NCI-H446 (cell line): Measurements from ENCODE around the gene XYLT1.

Experiments used
- DNase-seq, 2 experiments: peaks; one replicate each; lab custom pipeline; 2025; lab: John Stamatoyannopoulos, UW

Gene XYLT1

DNA sequence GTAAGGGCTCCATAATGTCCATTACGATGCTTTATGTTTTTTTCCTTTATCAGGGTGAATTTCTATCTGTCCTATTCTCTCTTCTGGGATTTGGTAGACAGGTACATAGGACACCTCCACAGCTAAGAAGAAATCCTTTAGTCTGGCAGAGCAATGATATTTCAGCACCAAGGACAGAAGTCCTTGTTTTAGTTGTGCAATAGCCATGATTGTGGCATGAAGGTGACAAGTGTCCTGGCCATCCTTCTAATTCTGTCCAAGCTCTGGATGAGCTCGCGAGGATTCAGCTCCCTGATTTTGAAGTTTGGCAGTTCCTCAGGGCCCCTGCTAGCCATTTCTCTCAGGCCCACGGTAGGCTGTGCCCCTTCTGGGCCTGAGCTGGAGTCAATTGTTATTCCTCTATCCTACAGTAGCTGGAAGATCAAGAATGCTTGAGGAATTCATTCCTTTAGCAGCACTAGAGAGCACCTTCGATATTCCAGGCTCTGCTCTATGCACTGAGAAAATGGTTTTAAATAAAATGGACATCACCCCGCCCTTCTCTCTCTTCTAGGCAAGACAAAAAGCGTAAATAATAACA lies 320.8 kb downstream of the XYLT1 start:
- DNase-seq: no peak

DNA sequence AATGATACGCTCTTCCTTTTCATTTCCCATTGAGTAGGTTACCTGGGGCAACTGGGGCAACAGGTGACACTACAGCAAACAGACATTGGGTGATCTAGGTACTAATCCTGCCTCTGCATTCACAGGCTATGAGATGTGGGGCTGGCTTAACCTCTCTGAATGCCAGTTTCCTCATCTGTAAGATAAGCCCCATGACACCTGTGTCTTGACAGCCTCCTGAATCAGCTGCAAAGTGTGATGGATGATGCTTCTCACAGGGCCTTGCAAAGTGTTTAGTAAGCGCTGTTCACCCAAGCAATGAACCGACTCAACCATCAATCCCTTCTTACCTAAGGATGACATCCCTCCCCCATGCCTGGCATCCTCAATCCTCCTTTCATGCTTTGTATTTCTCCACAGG lies 322.8 kb downstream of the XYLT1 start:
- no peak for DNase-seq

DNA sequence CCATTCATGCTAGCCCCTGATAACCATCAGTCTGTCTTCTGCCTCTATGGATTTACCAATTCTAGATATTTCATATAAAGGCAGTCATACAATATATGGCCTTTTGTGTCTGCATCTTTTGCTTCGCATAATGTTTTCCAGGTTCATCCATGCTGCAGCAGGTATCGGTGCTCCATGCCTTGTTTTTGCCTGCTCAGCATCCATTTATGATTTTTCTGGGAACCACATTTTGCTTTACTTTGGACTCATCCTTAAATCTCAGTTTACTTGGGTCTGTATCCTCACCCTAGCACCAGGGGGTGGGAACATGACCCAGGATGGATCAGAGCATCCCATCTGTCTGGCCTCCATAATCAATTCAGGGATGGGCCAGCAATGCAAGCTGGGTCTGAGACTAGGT lies 325.7 kb downstream of the XYLT1 start:
- DNase-seq: no peak

DNA sequence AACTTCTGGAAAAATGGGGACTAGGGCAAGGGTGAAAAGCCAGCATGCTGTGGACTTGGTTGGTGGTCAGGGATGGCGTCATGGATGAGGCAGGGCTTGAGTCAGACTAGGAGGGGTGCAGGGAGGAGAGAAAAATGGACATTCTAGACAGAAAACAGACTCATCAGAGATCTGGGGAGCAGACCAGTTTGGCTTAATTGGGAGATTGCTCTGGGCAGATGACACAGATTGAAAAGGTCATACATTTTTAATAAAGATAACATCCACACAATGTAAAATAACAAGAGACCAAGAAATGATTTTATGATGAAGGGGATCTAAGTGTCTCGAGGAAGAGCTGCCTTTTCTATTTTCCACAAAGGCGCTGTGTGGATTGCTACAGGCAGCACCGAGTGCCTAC lies 326.3 kb downstream of the XYLT1 start:
- no peak for DNase-seq

DNA sequence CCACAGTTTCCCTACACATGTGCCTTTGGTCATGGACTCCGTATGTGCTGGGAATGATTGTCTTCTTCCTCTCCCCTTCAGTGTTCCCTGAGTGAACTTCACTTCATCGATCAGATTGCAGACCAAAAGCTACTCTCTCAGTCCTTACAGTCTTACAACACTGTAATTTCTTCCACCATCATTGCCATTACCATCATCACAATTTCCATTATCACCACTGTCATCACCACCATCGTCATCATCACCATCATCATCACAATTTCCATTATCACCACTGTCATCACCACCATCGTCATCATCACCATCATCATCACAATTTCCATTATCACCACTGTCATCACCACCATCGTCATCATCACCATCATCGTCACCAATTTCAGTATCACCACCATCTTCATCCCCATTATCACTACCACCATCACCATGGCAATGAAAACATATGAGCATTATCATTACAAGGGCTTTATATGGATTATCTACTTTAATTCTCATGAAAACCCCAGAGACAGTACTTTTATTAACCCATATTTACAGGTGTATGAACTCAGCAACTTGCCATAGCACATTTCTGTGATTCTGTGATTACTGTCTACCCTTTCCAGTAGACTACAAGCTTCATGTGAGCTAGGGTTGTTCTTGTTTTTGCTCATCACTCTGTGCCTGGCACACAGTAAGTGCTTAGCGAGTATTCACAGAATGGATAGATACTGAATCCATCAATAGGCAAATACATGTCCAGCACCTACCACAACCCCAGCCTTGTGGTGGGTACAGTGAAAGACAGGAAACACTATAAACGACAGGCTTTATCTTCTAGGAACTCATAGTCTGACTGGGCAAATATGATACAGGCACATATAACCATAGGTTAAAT lies 327.0 kb downstream of the XYLT1 start:
- no peak for DNase-seq

DNA sequence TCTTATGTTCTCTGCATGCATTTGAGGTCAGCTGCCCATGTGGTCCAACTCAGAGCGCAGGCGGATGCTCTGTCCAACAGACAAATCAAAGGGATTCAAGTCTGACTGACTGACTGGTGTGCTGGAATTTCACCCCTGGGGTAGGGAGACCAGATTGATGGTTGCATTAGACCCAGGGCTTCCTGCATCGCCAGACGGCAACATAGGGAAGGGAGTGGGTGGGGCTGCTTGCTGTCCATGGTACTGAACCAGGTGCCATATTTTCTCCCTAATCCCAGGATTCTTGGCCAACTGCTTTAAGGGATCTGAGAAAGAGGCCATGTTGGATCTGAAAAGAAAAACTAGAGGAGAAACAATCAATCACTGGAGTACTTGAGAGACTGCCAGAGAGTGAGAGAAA lies 332.0 kb downstream of the XYLT1 start:
- no peak for DNase-seq

DNA sequence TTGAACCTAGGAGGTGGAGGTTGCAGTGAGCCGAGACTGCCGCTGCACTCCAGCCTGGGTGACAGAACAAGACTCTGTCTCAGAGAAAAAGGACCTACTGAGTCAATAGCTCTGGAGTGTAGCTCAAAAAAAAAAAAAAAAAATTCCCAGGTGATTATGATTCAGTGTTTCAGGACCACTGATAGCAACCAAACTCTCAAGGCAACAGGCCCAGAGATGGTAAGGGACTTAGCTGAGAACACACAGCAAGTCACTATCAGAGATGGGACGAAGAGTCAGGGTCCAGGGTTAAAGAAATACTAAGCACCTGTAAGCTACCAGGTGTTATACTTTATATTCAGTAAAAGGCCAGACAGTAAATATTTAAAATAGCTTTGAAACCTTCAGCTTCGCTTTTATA lies 335.3 kb downstream of the XYLT1 start:
- no peak for DNase-seq

DNA sequence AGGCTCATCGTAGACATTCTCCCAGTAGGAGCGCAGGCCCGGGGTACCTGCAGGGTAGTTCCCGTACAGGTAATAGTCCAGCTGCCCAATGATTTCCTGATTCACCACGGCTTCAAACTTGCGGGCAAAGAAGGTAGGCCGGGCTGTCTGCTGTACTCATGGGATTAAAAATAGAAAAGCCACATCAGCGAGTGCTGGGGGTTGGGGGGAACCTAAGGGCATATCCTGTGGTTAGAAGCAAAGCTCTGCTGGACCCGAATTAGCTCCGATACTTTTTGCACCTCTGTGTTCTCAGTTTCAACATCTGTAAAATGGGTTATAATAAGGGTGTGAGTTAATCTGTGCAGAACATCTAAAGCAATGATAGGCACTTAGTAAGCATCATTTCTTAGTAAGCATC lies 336.2 kb downstream of the XYLT1 start:
- no peak for DNase-seq

DNA sequence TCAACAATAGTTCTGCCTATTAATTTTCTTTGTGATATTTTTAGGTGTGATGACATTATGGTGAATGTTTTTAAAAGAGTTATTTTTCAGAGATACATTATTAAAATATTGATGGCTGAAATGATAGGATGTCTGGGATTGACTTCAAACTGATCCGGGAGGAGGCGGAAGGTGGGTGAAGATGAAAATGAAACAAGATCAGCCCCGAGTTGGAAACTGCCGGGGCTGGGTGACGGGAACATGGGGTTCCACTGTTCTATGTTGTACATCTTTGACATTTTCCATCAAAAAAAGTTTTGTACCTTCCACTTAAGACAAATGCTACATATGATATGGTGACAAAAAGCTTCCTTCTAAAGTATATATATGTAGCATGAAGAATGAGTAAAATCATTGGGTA lies 336.9 kb downstream of the XYLT1 start:
- DNase-seq: no peak

DNA sequence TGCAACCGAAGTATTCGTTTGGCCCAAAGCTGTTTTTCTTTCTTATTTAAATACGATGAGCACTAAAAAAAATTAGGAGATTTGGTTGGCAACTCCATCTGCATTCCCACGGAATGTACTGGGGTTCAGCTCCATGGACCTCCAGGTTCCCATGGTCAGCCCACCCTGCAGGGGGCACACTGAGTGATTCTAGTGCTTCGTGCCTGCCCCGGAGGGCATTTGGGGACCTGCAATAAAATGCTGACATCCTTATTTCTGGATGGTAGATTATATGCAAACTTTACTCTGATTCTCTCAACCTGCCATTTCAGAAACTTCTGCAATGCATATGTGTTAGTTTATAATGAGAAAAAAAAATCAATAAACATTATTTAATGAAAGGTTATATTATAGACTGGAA lies 339.4 kb downstream of the XYLT1 start:
- no peak for DNase-seq

DNA sequence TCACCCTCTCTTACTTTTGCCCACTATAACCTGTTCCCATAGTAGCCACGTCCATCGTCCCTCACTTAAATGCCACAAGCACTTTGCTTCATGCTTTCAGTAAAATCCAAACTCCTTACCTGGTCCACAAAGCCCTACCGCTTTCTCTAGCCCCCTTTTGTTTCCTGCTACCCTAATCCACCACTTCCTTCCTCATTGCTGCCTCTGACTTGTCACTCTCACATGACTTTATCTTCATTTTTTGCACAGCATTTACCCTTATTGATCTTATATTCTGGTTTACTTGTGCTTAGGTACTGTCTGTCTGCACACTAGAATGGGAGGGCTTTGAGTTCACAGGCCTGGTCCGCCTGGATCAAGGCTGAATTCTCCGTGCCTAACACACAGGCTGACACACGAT lies 340.0 kb downstream of the XYLT1 start:
- DNase-seq: no peak

DNA sequence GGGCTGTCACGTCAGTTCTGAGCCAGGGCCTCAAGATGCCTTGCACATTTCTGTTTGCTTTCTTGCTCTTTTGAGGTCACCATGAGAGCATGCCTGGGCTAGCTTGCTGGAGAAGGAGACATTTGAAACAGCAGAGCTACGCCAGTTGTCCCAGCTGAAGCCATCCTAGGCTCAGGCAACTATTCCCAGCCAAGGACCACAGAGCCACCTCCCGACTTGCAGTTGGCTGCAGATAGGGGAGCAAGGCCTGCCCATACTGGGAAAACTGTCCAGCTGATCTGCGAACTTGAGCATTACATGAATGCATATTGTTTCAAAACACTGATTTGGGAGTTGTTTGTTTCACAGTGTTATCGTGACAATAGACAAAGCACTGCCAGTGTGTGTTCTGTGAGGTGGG lies 340.8 kb downstream of the XYLT1 start:
- DNase-seq: no peak

DNA sequence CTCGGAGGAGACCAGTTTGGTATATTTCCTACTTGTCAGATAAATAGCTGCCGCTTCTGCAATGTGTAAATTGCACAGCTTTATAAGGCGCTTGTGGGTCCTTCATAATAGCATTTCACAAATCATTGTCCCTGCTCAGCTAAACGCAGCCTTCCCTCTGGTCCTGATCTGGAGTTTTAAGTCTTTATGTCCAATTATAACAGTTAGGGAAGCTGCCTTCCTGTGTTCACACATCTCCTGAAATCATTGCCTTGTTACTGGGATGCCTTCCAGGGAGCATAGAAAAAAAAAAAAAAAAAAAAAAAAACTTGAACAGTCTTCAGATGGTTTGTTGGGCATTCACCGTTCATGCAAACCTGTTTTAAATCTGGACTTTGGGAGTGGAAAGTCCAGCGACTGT lies 342.0 kb downstream of the XYLT1 start:
- DNase-seq: no peak

DNA sequence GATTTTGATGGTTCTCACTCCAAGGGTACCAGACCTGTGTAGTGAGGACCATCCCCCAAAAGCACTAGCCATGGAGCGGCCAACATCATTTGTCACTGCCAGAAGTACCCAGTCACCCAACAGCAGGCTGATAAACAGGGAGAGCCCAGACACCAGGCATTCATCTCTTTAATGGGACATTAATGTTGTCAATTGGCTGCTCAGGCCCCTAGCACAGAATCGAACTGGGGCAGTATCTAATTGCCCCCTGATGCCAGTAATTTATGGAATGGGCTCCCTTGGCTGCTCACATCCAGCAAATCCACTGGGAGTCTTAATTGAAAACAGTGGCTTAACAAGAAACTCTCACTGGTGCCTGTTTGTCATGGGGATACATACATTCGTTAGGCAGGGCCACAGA lies 344.6 kb downstream of the XYLT1 start:
- no peak for DNase-seq

DNA sequence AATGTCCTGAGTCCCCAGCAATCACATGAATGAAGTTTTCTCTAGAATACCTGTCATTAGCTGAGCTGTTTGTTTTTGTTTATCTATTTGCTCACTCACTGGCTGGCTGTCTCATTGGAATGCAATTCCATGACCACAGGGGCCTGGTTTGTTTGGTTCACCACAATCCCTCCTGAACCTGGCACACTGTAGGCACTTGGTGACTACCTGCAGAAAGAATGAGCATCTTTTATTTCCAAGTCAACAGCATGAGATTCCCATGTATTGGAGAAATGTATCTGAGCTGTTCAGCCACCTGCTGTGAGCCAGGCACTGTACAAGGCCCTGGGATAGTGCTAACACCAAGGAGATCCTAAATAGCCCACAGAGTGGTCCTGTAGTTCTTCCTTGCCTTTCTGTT lies 345.1 kb downstream of the XYLT1 start:
- DNase-seq: no peak

DNA sequence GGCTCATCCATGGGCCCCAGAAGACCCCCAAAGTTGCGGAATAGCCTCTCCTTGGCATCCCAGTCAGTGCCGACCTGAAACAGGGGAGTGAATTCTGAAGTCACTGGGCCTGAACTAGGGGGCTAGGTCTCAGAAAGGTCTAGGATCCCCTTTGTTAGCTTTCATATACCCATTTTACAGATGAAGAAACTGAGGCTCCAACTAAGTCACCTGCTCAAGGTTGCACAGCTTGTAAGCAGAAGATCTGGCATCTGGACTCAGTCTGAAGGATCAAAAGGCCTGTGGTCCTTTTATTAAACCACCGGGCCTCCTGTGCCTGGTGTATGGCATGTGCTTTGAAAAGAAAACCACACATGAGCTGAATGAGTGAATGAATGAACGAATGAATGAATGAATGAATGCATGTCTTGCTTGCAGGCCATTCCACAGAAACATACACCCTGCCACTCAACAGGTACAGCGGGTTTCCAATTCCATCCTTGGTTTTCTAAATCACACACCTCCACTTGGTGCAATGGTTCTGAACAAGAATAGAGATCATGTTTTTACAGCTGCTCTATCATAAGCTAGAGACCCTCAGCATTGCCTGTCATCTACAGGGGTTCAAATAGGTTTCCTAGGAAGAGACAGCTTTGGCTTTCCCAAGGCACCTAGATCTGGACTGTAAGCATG lies 352.7 kb downstream of the XYLT1 start:
- DNase-seq: no peak

DNA sequence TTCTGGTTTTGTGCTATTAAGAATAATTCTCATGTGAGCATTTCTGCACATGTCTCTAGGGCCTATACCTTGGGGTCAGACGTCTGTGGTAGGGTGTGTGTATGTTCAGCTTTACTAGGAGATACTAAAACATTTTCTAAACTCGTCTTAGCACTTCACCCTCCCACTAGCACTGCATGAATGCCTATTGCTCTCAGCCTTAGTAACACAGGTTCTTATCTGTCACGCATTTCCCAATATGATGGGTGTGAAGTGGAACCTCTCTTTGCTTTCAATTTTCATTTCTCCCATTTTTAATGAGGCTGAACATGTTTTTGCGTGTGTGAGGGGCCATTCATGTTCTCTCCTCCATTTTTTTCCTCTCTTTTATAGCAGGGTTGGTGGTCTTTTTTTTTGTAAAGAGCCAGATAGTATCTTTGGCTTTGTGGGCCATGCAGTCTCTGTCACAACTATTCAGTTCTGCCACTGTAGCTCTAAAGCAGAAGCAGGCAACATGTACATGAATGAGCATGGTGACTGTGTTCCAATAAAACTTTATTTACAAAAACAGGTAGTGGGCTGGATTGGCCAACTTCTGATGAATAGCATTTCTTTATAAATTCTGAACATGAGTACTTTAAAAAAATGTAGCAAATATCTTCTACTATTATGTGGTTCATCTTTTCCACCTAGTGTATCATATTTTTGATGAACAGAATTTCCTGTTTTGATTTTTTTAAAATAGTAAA lies 354.0 kb downstream of the XYLT1 start:
- no peak for DNase-seq

DNA sequence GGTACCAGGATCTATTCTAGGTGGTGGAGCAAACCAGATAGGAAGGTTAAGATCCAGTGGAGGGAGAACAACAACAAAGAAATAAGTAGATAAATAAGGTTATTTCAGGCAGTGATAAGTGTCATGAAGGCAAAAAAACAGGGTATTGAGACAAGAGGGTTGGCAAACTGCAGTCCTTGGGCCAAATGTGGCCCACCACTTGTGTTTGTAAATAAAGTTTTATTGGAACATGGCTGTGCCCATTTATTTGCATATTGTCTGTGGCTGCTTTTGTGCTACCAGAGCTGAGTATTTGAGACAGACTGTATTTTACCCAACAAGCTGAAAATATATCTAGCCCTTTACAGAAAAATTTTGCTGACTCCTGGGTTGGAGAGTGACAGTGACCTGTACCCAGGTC lies 361.3 kb downstream of the XYLT1 start:
- DNase-seq: no peak

DNA sequence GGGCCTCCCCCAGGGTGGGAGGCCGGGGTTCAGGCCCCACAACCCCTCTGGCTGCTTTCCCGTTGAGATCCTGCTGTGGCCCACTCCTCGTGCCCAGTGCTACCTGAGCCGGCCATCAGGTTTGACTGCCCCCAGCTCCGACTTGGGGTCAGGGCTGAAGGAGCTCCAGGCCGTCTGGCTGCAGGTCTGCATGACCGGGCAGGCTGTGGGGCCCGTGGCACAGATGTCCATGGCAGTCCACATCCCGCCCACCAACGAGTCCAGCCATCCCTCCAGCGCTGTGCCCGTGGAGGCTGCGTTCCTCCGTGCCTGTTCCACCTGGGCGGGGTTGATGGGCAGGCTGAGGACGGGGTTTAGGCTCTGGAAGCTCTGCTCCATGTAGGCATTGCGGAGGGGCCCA lies 362.2 kb downstream of the XYLT1 start:
- DNase-seq: no peak

DNA sequence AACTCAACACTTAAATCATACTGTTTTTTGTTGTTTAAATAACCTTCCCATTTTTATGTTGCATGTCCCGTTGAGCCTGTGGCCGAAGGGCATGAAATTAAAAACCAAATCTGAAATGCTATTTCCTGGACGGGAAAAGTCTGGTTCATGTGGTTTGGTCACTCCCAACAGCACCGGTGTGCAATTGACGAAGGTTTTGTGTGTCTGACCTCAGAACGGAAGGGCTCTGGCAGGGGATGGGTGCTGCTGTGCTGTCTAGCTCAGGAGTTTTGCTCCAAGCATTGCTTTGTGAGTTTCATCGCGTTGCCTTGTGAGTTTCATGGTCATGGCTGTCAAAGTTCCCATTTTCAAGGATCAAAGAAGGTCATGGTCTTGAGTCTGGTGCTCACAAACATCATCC lies 363.3 kb downstream of the XYLT1 start:
- DNase-seq: no peak

DNA sequence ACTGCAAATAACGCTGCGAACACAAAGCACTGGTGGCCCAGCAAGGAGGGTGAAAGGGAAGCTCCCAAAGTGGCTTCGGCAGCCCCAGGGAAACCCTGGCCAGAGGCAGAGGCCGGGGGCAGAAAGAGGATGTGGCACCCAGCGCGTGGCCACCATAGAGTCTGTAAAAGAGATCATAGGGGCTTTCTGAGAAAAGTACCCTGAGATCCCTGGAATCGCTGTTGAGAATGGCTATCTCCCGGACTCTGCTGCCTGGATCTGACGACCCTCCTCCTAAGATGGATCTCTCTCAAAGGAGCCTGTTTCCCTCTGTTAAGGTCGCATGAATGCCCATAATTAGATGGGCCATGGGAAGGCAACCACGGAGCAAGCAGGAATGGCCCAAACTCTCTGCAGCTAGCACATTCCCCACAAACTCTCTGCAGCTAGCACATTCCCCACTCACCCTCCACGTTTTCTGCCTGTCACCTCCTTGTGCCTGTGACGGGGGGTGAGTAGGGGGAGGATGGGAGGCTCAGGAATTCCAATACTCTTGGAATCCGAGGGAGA lies 364.4 kb downstream of the XYLT1 start:
- DNase-seq: no peak

DNA sequence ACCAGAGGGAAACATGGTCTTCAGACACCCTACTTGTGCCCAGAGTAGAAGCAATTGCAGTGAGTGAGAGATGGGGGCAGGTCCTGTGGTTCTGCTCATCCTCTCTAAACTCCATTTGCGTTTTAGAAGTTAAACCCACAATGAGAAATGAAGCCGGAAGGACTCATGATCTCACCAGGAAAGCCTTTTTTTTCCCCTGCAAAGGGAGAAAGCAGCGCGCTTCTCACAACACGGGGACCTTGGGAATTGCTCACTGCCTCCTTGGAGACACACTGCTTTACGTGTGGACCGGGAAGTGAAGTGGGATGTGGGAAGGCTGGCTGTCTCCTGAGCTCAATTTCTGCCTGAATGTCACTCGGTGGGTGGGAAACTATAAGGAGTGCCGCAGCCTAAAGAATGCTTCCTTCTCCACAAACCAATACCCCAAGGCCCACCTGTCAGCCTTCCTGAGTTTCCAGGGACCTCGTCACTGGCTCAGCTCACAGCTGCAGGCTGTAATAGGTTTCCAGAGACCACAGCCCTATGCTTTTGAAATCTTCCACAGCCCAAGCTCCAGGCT lies 365.4 kb downstream of the XYLT1 start:
- DNase-seq: no peak
